Measurements from ENCODE around the gene MFSD12.
"Not testable (repeated sequence)": the region's sequence is repeated elsewhere in the genome, so short reads cannot be mapped to it uniquely, and the experiment has no call there.

The MFSD12 gene

GRCh38 chr19:3522421-3523360, 34.7 kb downstream of the MFSD12 start:
- no peak for DNase-seq (ENCODE audit: low read depth, low spot score)

GRCh38 chr19:3521104-3521445, 36.3 kb downstream of the MFSD12 start:
- DNase-seq (ENCODE audit: low read depth, low spot score): no peak

- no peak for DNase-seq (ENCODE audit: low read depth, low spot score)
Observed at GRCh38 chr19:3520166-3521103, 37.0 kb downstream of the MFSD12 start.

GRCh38 chr19:3519126-3519525, 38.3 kb downstream of the MFSD12 start:
- no peak for DNase-seq (ENCODE audit: low read depth, low spot score)

GRCh38 chr19:3518659-3519058, 38.7 kb downstream of the MFSD12 start:
- no peak for DNase-seq (ENCODE audit: low read depth, low spot score)

GRCh38 chr19:3518255-3518654, 39.1 kb downstream of the MFSD12 start:
- peak; percentile 38 for DNase-seq (ENCODE audit: low read depth, low spot score)

GRCh38 chr19:3517638-3518037, 39.7 kb downstream of the MFSD12 start:
- no peak for DNase-seq (ENCODE audit: low read depth, low spot score)

- DNase-seq (ENCODE audit: low read depth, low spot score): no peak
Observed at GRCh38 chr19:3516675-3517207, 40.6 kb downstream of the MFSD12 start.

GRCh38 chr19:3515891-3516422, 41.4 kb downstream of the MFSD12 start:
- DNase-seq (ENCODE audit: low read depth, low spot score): no peak

- no peak for DNase-seq (ENCODE audit: low read depth, low spot score)
Observed at GRCh38 chr19:3514930-3515329, 42.5 kb downstream of the MFSD12 start.

GRCh38 chr19:3513229-3514140, 43.9 kb downstream of the MFSD12 start:
- DNase-seq (ENCODE audit: low read depth, low spot score): no peak

GRCh38 chr19:3512562-3513228, 44.7 kb downstream of the MFSD12 start:
- no peak for DNase-seq (ENCODE audit: low read depth, low spot score)

- no peak for DNase-seq (ENCODE audit: low read depth, low spot score)
Observed at GRCh38 chr19:3511506-3512251, 45.7 kb downstream of the MFSD12 start.

GRCh38 chr19:3510727-3511126, 46.7 kb downstream of the MFSD12 start:
- no peak for DNase-seq (ENCODE audit: low read depth, low spot score)

- DNase-seq (ENCODE audit: low read depth, low spot score): no peak
Observed at GRCh38 chr19:3509566-3509989, 47.8 kb downstream of the MFSD12 start.

GRCh38 chr19:3508771-3509535, 48.4 kb downstream of the MFSD12 start:
- DNase-seq (ENCODE audit: low read depth, low spot score): no peak

GRCh38 chr19:3508121-3508661, 49.2 kb downstream of the MFSD12 start:
- not testable (repeated sequence) for DNase-seq (ENCODE audit: low read depth, low spot score)

- DNase-seq (ENCODE audit: low read depth, low spot score): peak; percentile 30
Observed at GRCh38 chr19:3507371-3508120, 49.8 kb downstream of the MFSD12 start.

Measured in iPS DF 19.7 (cell line).